MM.1S (cell line): ENCODE results near the gene ST8SIA2.

ENCODE experiments used
- DNase-seq: peaks from one replicate; pipeline ENCODE4 v3.0.0-alpha.2; 2015
- H2AFZ ChIP-seq: fragments of 300-600 bp; sonication (generic); 2 replicates; pipeline ENCODE4 v1.6.0; 2016; ENCODE audit warnings: antibody characterized with exemption, low read length
- H3F3A ChIP-seq: fragments of 300-600 bp; sonication (generic); 2 replicates; pipeline ENCODE4 v1.6.1; 2016; ENCODE audit warnings: mild to moderate bottlenecking, antibody characterized with exemption, low read length, moderate library complexity, mixed read lengths; ENCODE audit not compliant: insufficient read depth
- H3K27ac ChIP-seq: fragments of 300-600 bp; sonication (generic); 2 replicates; pipeline ENCODE4 v1.5.1; 2016; ENCODE audit warnings: mild to moderate bottlenecking, low read length
- H3K27me3 ChIP-seq: fragments of 300-600 bp; sonication (generic); replicated peaks from 2 replicates; pipeline ENCODE4 v1.6.0; 2016; ENCODE audit warnings: low read length; ENCODE audit not compliant: insufficient read depth
- H3K36me3 ChIP-seq: fragments of 300-600 bp; sonication (generic); replicated peaks from 2 replicates; pipeline ENCODE4 v1.6.1; 2016; ENCODE audit warnings: mild to moderate bottlenecking, low read length, mixed read lengths; ENCODE audit not compliant: insufficient read depth
- H3K4me1 ChIP-seq: fragments of 300-600 bp; sonication (generic); 2 replicates; pipeline ENCODE4 v1.6.1; 2016; ENCODE audit warnings: low read length, mixed read lengths
- H3K4me2 ChIP-seq: fragments of 300-600 bp; sonication (generic); 2 replicates; pipeline ENCODE4 v1.6.0; 2016; ENCODE audit warnings: low read depth, low read length
- H3K4me3 ChIP-seq: fragments of 300-600 bp; sonication (generic); 2 replicates; pipeline ENCODE4 v1.5.1; 2016; ENCODE audit warnings: low read length, mixed read lengths
- H3K79me2 ChIP-seq: fragments of 300-600 bp; sonication (generic); 2 replicates; pipeline ENCODE4 v1.6.1; 2016; ENCODE audit warnings: mixed run types, low read length, mixed read lengths
- H3K9ac ChIP-seq: fragments of 300-600 bp; sonication (generic); 2 replicates; pipeline ENCODE4 v1.6.1; 2016; ENCODE audit warnings: low read length, mixed read lengths
- H3K9me2 ChIP-seq: fragments of 300-600 bp; sonication (generic); replicated peaks from 2 replicates; pipeline ENCODE4 v1.6.1; 2016; ENCODE audit warnings: mild to moderate bottlenecking, low read length, mixed read lengths; ENCODE audit not compliant: insufficient read depth
- H3K9me3 ChIP-seq: fragments of 300-600 bp; sonication (generic); replicated peaks from 2 replicates; pipeline ENCODE4 v1.6.1; 2016; ENCODE audit warnings: mild to moderate bottlenecking, low read length, mixed read lengths; ENCODE audit not compliant: insufficient read depth
- H4K20me1 ChIP-seq: fragments of 300-600 bp; sonication (generic); 2 replicates; pipeline ENCODE4 v1.6.1; 2016; ENCODE audit warnings: mild to moderate bottlenecking, low read length, moderate library complexity, mixed read lengths; ENCODE audit not compliant: insufficient read depth
- CTCF ChIP-seq: fragments of 300-600 bp; sonication (generic); IDR thresholded peaks from 2 replicates; pipeline ENCODE4 v1.5.1; 2016; ENCODE audit warnings: antibody characterized with exemption, low read length, mixed read lengths
- EZH2 ChIP-seq: fragments of 300-600 bp; sonication (generic); optimal IDR thresholded peaks from 2 replicates; pipeline ENCODE3; 2017; ENCODE audit warnings: low read depth, mild to moderate bottlenecking, antibody characterized with exemption, low read length, mixed read lengths
- EZH2phosphoT487 ChIP-seq: fragments of 300-600 bp; sonication (generic); IDR thresholded peaks from 2 replicates; pipeline ENCODE4 v1.6.1; 2018; ENCODE audit warnings: antibody characterized with exemption, low read length

The ST8SIA2 gene

GRCh38 chr15:92365084-92365483, 28.6 kb upstream of the ST8SIA2 start:
- no peaks in the 10 kb centered on the region for H3K9me3 ChIP-seq
- no peaks in the 10 kb centered on the region for H3K4me1 ChIP-seq
- TF ChIP-seq CTCF (no peak), EZH2phosphoT487 (no peak), EZH2 (no peak)
- no peaks in the 10 kb centered on the region for H3F3A ChIP-seq
- H3K27ac ChIP-seq: no peak overlapping the region
- no peaks in the 10 kb centered on the region for H3K79me2 ChIP-seq
- H3K4me3 ChIP-seq: no peak overlapping the region
- H3K9ac ChIP-seq: no peak overlapping the region
- no peak overlapping the region for H2AFZ ChIP-seq
- no peaks in the 10 kb centered on the region for H4K20me1 ChIP-seq
- no peaks in the 10 kb centered on the region for H3K27me3 ChIP-seq
- DNase-seq: no peak
- no peaks in the 10 kb centered on the region for H3K9me2 ChIP-seq
- no peaks in the 10 kb centered on the region for H3K36me3 ChIP-seq
- H3K4me2 ChIP-seq: no peak overlapping the region

GRCh38 chr15:92365906-92366305, 27.8 kb upstream of the ST8SIA2 start:
- H3K9me3 ChIP-seq: no peaks in the 10 kb centered on the region
- H3K4me3 ChIP-seq: no peak overlapping the region
- no peaks in the 10 kb centered on the region for H3K36me3 ChIP-seq
- TF ChIP-seq EZH2 (no peak), CTCF (no peak), EZH2phosphoT487 (no peak)
- H3K79me2 ChIP-seq: no peaks in the 10 kb centered on the region
- no peaks in the 10 kb centered on the region for H3F3A ChIP-seq
- H2AFZ ChIP-seq: no peak overlapping the region
- H3K4me1 ChIP-seq: no peaks in the 10 kb centered on the region
- H3K9me2 ChIP-seq: no peaks in the 10 kb centered on the region
- no peak overlapping the region for H3K27ac ChIP-seq
- no peak for DNase-seq
- H3K9ac ChIP-seq: no peak overlapping the region
- no peak overlapping the region for H3K4me2 ChIP-seq
- no peaks in the 10 kb centered on the region for H4K20me1 ChIP-seq
- no peaks in the 10 kb centered on the region for H3K27me3 ChIP-seq

- no peak overlapping the region for H3K9ac ChIP-seq
Observed at GRCh38 chr15:92366381-92366780, 27.3 kb upstream of the ST8SIA2 start.

More at GRCh38 chr15:92366381-92366780, 27.3 kb upstream of the ST8SIA2 start:
- no peaks in the 10 kb centered on the region for H3K4me1 ChIP-seq
- H3K27ac ChIP-seq: no peak overlapping the region
- no peaks in the 10 kb centered on the region for H3K9me2 ChIP-seq
- H3K4me3 ChIP-seq: no peak overlapping the region
- no peaks in the 10 kb centered on the region for H3K9me3 ChIP-seq
- TF ChIP-seq CTCF (no peak), EZH2phosphoT487 (no peak), EZH2 (no peak)
- H3K4me2 ChIP-seq: no peak overlapping the region
- H3K79me2 ChIP-seq: no peaks in the 10 kb centered on the region
- no peaks in the 10 kb centered on the region for H4K20me1 ChIP-seq
- no peaks in the 10 kb centered on the region for H3F3A ChIP-seq
- no peaks in the 10 kb centered on the region for H3K36me3 ChIP-seq
- no peak overlapping the region for H2AFZ ChIP-seq
- no peak for DNase-seq
- no peaks in the 10 kb centered on the region for H3K27me3 ChIP-seq
